GM23338 (cell line): ENCODE data around the gene RSU1. TPM values are rescaled to one million over a fixed set of nuclear protein-coding genes. Genes with fewer than 3 reads are reported as not detected.

Experiments used
- ATAC-seq: fragments of 200-7000 bp; cut with Tn5 transposase; 3 replicates; pipeline ENCODE4 v1.9.1; 2020
- DNase-seq: peaks from one replicate; pipeline ENCODE4 v3.0.0-alpha.2; 2015; ENCODE audit warnings: low spot score
- H2AFZ ChIP-seq: fragments of 200-600 bp; sonication (generic); 2 replicates; pipeline ENCODE4 v1.8.0; 2016; ENCODE audit warnings: antibody characterized with exemption, mild to moderate bottlenecking, moderate library complexity
- H3F3A ChIP-seq: fragments of 200-600 bp; sonication (generic); replicated peaks from 2 replicates; pipeline ENCODE4 v1.8.0; 2017; ENCODE audit warnings: antibody characterized with exemption, mixed run types, low read depth
- H3K27ac ChIP-seq: fragments of 200-600 bp; sonication (generic); 2 replicates; pipeline ENCODE4 v1.6.1; 2016; ENCODE audit warnings: low read depth
- H3K27me3 ChIP-seq: fragments of 200-600 bp; sonication (generic); 2 replicates; pipeline ENCODE4 v1.8.0; 2016; ENCODE audit warnings: mild to moderate bottlenecking, mixed run types, moderate library complexity; ENCODE audit not compliant: insufficient read depth
- H3K36me3 ChIP-seq: fragments of 200-600 bp; sonication (generic); 2 replicates; pipeline ENCODE4 v1.8.0; 2016; ENCODE audit warnings: mild to moderate bottlenecking; ENCODE audit not compliant: insufficient read depth
- H3K4me1 ChIP-seq: fragments of 200-600 bp; sonication (generic); 2 replicates; pipeline ENCODE4 v1.8.0; 2016; ENCODE audit warnings: mild to moderate bottlenecking, moderate library complexity; ENCODE audit not compliant: insufficient read depth
- H3K4me2 ChIP-seq: fragments of 200-600 bp; sonication (generic); 2 replicates; pipeline ENCODE4 v1.7.1; 2017; ENCODE audit warnings: mixed run types
- H3K4me3 ChIP-seq: fragments of 200-600 bp; sonication (generic); 2 replicates; pipeline ENCODE4 v1.6.1; 2016; ENCODE audit warnings: mixed run types
- H3K79me2 ChIP-seq: fragments of 200-600 bp; sonication (generic); replicated peaks from 2 replicates; pipeline ENCODE4 v1.8.0; 2017; ENCODE audit warnings: mild to moderate bottlenecking; ENCODE audit not compliant: insufficient read depth
- H3K9me2 ChIP-seq: fragments of 200-600 bp; sonication (generic); 2 replicates; pipeline ENCODE4 v1.8.0; 2017; ENCODE audit not compliant: insufficient read depth
- H4K20me1 ChIP-seq: fragments of 200-600 bp; sonication (generic); replicated peaks from 2 replicates; pipeline ENCODE4 v1.8.0; 2017; ENCODE audit warnings: mild to moderate bottlenecking; ENCODE audit not compliant: insufficient read depth
- H3K27ac Mint-ChIP-seq: 2 replicates; pipeline ENCODE4 v1.8.0; 2020; ENCODE audit warnings: inconsistent platforms, mild to moderate bottlenecking, moderate library complexity, mixed read lengths
- H3K27me3 Mint-ChIP-seq: 3 replicates; pipeline ENCODE4 v1.8.0; 2022; ENCODE audit warnings: low read depth, mild to moderate bottlenecking, moderate library complexity, mixed read lengths, inconsistent platforms; ENCODE audit not compliant: insufficient read depth, poor library complexity
- H3K36me3 Mint-ChIP-seq: 3 replicates; pipeline ENCODE4 v1.8.0; 2021; ENCODE audit warnings: low read depth, mild to moderate bottlenecking, inconsistent platforms, moderate library complexity, mixed read lengths
- H3K4me1 Mint-ChIP-seq: 3 replicates; pipeline ENCODE4 v1.8.0; 2020; ENCODE audit warnings: mild to moderate bottlenecking, inconsistent platforms, mixed read lengths
- H3K4me3 Mint-ChIP-seq: 3 replicates; pipeline ENCODE4 v1.8.0; 2021; ENCODE audit warnings: moderate library complexity, mild to moderate bottlenecking, inconsistent platforms, mixed read lengths
- H3K9me3 Mint-ChIP-seq: 3 replicates; pipeline ENCODE4 v1.8.0; 2020; ENCODE audit warnings: moderate library complexity, mild to moderate bottlenecking, inconsistent platforms, mixed read lengths
- CREB1 ChIP-seq: fragments of 250-450 bp; sonication (Bioruptor Pico); IDR thresholded peaks from 2 replicates; pipeline ENCODE4 v1.5.0; 2020; ENCODE audit warnings: low read depth, mild to moderate bottlenecking, moderate library complexity
- EZH2 ChIP-seq: fragments of 200-600 bp; sonication (generic); IDR thresholded peaks from one replicate; pipeline ENCODE4 v1.8.0; 2017; ENCODE audit warnings: antibody characterized with exemption, mild to moderate bottlenecking, low read depth; ENCODE audit not compliant: unreplicated experiment
- EZH2phosphoT487 ChIP-seq: fragments of 200-600 bp; sonication (generic); IDR thresholded peaks from one replicate; pipeline ENCODE4 v1.8.1; 2018; ENCODE audit warnings: antibody characterized with exemption; ENCODE audit not compliant: unreplicated experiment
- JUNB ChIP-seq: IDR thresholded peaks from one replicate; pipeline ENCODE4 v1.6.1; 2016; ENCODE audit warnings: antibody characterized with exemption; ENCODE audit not compliant: unreplicated experiment
- NANOG ChIP-seq: IDR thresholded peaks from 2 replicates; pipeline ENCODE4 v1.6.1; 2016; ENCODE audit warnings: antibody characterized with exemption, borderline replicate concordance
- POLR2AphosphoS5 ChIP-seq: IDR thresholded peaks from 2 replicates; pipeline ENCODE4 v1.6.1; 2016; ENCODE audit warnings: antibody characterized with exemption, low read depth
- STAT1 ChIP-seq: IDR thresholded peaks from one replicate; pipeline ENCODE4 v1.6.1; 2016; ENCODE audit warnings: antibody characterized with exemption; ENCODE audit not compliant: unreplicated experiment
- ZNF114 ChIP-seq: fragments of 250-450 bp; sonication (Bioruptor Pico); IDR thresholded peaks from 2 replicates; pipeline ENCODE4 v1.5.0; 2020; ENCODE audit warnings: mild to moderate bottlenecking, moderate library complexity
- ZNF331 ChIP-seq: fragments of 250-450 bp; sonication (Bioruptor Pico); IDR thresholded peaks from 2 replicates; pipeline ENCODE4 v1.5.0; 2020; ENCODE audit warnings: low read depth, mild to moderate bottlenecking, moderate library complexity
- polyA plus RNA-seq: library from polyadenylated mRNA; unstranded; fragments of >200 nt; fragmentation: Nextera tagmentation; extraction: Ambion mirVana; gene quantifications from 2 replicates; pipeline ENCODE4 v1.2.1, GENCODE V29; 2016
- total RNA-seq: library from RNA; depleted of rRNA; stranded (reverse); fragments of >200 nt; shearing (Covaris generic); gene quantifications from 2 replicates; pipeline ENCODE4 v1.2.3, GENCODE V29; 2014
- TF ChIP-seq, protein P1 (sequence below): IDR thresholded peaks from 2 replicates; pipeline ENCODE4 v1.6.1; 2016; ENCODE audit warnings: antibody characterized with exemption
- TF ChIP-seq, protein P2 (sequence below): fragments of 250-450 bp; sonication (Bioruptor Pico); IDR thresholded peaks from 2 replicates; pipeline ENCODE4 v1.5.0; 2020; ENCODE audit warnings: mild to moderate bottlenecking, moderate library complexity
- TF ChIP-seq, protein P3 (sequence below), 2 experiments: fragments of 200-600 bp in 1 of 2; sonication (generic) in 1 of 2; conservative IDR thresholded peaks; 2 replicates each; pipeline versions ENCODE4 v1.5.1 to v1.6.1; 2016 to 2017; ENCODE audit warnings: antibody characterized with exemption in 2 of 2, low read depth in 2 of 2, mild to moderate bottlenecking in 2 of 2, moderate library complexity in 1 of 2
- TF ChIP-seq, protein P4 (sequence below): IDR thresholded peaks from one replicate; pipeline ENCODE4 v1.6.1; 2018; ENCODE audit warnings: antibody characterized with exemption; ENCODE audit not compliant: unreplicated experiment

RSU1 gene
- total and polyA plus RNA-seq, 2 experiments from 2014 or later: 62.7 to 96.2 TPM

DNA sequence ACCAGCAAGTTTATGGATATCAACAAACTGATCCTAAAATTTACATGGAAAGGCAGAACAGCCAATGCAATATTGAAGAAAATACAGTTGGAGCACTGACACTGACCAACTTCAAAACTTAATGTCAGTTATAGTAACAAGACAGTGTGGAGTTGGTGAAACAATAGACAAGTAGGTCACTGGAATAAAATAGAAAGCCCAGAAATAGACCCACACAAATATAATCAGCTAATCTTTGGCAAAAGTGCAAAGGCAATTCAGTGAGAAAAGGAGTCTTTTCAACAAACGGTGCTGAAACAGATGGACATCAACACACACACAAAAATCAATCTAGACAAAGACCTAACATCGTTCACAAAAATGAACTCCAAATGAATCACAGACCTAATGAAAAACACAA, 13.8 kb downstream of the RSU1 start:
- Mint-ChIP-seq H3K4me3 (no peak overlapping the region), H3K9me3 (peaks cover 11% of the 10 kb centered on the region), H3K27ac (no peak overlapping the region), H3K4me1 (peaks cover 18% of the 10 kb centered on the region), H3K36me3 (peaks cover 13% of the 10 kb centered on the region; the same call in 2 of the 3 replicates), H3K27me3 (no peaks in the 10 kb centered on the region)
- peaks cover 85% of the 10 kb centered on the region for H3K79me2 ChIP-seq
- H3K4me1 ChIP-seq: peaks cover 23% of the 10 kb centered on the region
- no peak for DNase-seq
- no peaks in the 10 kb centered on the region for H3K27me3 ChIP-seq
- H3K27ac ChIP-seq: no peak overlapping the region
- H3K4me3 ChIP-seq: no peak overlapping the region
- no peak overlapping the region for H2AFZ ChIP-seq
- no peak overlapping the region for H3K4me2 ChIP-seq
- H4K20me1 ChIP-seq: no peaks in the 10 kb centered on the region
- no peak for ATAC-seq
- TF ChIP-seq, protein P1, sequence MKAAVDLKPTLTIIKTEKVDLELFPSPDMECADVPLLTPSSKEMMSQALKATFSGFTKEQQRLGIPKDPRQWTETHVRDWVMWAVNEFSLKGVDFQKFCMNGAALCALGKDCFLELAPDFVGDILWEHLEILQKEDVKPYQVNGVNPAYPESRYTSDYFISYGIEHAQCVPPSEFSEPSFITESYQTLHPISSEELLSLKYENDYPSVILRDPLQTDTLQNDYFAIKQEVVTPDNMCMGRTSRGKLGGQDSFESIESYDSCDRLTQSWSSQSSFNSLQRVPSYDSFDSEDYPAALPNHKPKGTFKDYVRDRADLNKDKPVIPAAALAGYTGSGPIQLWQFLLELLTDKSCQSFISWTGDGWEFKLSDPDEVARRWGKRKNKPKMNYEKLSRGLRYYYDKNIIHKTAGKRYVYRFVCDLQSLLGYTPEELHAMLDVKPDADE: no peak
- TF ChIP-seq, protein P2, sequence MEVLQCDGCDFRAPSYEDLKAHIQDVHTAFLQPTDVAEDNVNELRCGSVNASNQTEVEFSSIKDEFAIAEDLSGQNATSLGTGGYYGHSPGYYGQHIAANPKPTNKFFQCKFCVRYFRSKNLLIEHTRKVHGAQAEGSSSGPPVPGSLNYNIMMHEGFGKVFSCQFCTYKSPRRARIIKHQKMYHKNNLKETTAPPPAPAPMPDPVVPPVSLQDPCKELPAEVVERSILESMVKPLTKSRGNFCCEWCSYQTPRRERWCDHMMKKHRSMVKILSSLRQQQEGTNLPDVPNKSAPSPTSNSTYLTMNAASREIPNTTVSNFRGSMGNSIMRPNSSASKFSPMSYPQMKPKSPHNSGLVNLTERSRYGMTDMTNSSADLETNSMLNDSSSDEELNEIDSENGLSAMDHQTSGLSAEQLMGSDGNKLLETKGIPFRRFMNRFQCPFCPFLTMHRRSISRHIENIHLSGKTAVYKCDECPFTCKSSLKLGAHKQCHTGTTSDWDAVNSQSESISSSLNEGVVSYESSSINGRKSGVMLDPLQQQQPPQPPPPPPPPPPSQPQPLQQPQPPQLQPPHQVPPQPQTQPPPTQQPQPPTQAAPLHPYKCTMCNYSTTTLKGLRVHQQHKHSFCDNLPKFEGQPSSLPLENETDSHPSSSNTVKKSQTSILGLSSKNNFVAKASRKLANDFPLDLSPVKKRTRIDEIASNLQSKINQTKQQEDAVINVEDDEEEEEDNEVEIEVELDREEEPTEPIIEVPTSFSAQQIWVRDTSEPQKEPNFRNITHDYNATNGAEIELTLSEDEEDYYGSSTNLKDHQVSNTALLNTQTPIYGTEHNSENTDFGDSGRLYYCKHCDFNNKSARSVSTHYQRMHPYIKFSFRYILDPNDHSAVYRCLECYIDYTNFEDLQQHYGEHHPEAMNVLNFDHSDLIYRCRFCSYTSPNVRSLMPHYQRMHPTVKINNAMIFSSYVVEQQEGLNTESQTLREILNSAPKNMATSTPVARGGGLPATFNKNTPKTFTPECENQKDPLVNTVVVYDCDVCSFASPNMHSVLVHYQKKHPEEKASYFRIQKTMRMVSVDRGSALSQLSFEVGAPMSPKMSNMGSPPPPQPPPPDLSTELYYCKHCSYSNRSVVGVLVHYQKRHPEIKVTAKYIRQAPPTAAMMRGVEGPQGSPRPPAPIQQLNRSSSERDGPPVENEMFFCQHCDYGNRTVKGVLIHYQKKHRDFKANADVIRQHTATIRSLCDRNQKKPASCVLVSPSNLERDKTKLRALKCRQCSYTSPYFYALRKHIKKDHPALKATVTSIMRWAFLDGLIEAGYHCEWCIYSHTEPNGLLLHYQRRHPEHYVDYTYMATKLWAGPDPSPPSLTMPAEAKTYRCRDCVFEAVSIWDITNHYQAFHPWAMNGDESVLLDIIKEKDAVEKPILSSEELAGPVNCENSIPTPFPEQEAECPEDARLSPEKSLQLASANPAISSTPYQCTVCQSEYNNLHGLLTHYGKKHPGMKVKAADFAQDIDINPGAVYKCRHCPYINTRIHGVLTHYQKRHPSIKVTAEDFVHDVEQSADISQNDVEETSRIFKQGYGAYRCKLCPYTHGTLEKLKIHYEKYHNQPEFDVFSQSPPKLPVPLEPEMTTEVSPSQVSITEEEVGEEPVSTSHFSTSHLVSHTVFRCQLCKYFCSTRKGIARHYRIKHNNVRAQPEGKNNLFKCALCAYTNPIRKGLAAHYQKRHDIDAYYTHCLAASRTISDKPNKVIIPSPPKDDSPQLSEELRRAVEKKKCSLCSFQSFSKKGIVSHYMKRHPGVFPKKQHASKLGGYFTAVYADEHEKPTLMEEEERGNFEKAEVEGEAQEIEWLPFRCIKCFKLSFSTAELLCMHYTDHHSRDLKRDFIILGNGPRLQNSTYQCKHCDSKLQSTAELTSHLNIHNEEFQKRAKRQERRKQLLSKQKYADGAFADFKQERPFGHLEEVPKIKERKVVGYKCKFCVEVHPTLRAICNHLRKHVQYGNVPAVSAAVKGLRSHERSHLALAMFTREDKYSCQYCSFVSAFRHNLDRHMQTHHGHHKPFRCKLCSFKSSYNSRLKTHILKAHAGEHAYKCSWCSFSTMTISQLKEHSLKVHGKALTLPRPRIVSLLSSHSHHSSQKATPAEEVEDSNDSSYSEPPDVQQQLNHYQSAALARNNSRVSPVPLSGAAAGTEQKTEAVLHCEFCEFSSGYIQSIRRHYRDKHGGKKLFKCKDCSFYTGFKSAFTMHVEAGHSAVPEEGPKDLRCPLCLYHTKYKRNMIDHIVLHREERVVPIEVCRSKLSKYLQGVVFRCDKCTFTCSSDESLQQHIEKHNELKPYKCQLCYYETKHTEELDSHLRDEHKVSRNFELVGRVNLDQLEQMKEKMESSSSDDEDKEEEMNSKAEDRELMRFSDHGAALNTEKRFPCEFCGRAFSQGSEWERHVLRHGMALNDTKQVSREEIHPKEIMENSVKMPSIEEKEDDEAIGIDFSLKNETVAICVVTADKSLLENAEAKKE (CRISPR knock-in tag): no peak
- TF ChIP-seq STAT1 (no peak), CREB1 (CRISPR knock-in tag) (no peak), JUNB (no peak), EZH2 (no peak), ZNF331 (CRISPR knock-in tag) (no peak), EZH2phosphoT487 (no peak), NANOG (no peak), ZNF114 (CRISPR knock-in tag) (no peak), POLR2AphosphoS5 (no peak)
- TF ChIP-seq, protein P3, sequence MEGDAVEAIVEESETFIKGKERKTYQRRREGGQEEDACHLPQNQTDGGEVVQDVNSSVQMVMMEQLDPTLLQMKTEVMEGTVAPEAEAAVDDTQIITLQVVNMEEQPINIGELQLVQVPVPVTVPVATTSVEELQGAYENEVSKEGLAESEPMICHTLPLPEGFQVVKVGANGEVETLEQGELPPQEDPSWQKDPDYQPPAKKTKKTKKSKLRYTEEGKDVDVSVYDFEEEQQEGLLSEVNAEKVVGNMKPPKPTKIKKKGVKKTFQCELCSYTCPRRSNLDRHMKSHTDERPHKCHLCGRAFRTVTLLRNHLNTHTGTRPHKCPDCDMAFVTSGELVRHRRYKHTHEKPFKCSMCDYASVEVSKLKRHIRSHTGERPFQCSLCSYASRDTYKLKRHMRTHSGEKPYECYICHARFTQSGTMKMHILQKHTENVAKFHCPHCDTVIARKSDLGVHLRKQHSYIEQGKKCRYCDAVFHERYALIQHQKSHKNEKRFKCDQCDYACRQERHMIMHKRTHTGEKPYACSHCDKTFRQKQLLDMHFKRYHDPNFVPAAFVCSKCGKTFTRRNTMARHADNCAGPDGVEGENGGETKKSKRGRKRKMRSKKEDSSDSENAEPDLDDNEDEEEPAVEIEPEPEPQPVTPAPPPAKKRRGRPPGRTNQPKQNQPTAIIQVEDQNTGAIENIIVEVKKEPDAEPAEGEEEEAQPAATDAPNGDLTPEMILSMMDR (conservative IDR thresholded peaks at IDR 0.05; ENCODE audit: low read depth in 2 of 2): no peak
- TF ChIP-seq, protein P4, sequence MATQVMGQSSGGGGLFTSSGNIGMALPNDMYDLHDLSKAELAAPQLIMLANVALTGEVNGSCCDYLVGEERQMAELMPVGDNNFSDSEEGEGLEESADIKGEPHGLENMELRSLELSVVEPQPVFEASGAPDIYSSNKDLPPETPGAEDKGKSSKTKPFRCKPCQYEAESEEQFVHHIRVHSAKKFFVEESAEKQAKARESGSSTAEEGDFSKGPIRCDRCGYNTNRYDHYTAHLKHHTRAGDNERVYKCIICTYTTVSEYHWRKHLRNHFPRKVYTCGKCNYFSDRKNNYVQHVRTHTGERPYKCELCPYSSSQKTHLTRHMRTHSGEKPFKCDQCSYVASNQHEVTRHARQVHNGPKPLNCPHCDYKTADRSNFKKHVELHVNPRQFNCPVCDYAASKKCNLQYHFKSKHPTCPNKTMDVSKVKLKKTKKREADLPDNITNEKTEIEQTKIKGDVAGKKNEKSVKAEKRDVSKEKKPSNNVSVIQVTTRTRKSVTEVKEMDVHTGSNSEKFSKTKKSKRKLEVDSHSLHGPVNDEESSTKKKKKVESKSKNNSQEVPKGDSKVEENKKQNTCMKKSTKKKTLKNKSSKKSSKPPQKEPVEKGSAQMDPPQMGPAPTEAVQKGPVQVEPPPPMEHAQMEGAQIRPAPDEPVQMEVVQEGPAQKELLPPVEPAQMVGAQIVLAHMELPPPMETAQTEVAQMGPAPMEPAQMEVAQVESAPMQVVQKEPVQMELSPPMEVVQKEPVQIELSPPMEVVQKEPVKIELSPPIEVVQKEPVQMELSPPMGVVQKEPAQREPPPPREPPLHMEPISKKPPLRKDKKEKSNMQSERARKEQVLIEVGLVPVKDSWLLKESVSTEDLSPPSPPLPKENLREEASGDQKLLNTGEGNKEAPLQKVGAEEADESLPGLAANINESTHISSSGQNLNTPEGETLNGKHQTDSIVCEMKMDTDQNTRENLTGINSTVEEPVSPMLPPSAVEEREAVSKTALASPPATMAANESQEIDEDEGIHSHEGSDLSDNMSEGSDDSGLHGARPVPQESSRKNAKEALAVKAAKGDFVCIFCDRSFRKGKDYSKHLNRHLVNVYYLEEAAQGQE: no peak
- no peaks in the 10 kb centered on the region for H3K9me2 ChIP-seq
- no peaks in the 10 kb centered on the region for H3F3A ChIP-seq
- no peaks in the 10 kb centered on the region for H3K36me3 ChIP-seq
